GM21786 (cell line): ENCODE measurements around the gene SIRT2.
"Not testable (repeated sequence)": the region's sequence is repeated elsewhere in the genome, so short reads cannot be mapped to it uniquely, and the experiment has no call there.

Source experiments
- ATAC-seq: cut with Tn5 transposase; IDR thresholded peaks from one replicate; pipeline ENCODE4 v1.9.1; 2021; ENCODE audit not compliant: unreplicated experiment

SIRT2 gene

DNA sequence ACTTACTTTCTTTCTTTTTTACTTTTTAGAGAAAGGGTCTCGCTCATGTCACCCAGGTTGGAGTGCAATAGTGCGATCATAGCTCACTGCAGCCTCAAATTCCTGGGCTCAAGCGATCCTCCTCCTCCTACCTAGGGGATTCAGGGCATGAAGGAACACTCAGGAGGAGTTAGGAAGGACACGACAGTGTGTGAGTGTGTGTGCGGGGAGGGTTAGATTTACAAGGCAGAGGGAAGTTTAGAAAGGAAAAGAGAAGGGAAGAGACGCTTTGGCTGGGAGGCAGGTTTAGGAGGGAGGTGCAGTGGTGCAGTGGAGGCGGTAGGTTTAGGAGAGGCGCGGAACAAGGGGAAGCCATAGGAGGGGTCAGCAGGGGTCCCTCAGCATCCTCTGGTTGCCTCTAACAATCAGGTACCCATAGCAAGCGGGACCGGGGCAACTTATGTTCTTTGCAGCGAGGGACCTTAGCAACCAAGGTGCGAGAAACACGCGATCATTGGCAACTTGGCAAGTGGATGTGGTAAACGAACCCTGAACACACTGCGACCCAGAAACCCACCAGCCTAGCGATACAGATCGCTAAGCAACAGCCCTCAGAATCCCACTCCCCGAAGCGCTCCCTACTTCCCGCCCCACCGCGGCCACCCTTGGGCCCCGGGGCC is 501 bp downstream of the SIRT2 start:
- peak; percentile 2 for ATAC-seq

DNA sequence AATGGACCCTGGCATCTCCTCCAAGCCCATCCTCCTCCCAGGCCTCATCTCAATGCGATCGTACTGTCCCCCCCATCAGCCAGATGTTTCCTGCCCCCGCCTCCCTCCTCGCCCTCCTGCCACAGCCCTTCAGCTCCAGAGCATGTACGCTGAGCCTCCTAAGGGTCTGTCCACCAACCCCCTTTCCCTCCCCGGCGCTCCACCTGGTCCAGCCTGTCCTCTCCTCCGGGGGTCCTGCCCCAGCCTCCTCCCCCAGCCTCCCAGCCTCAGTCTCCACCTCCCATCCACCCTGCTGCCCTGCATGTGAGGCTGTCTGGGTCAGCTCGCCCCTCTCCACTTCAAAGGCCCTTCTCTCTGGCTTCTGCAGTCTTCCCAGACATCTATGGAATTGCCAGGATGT is 4.5 kb downstream of the SIRT2 start:
- ATAC-seq = no peak

DNA sequence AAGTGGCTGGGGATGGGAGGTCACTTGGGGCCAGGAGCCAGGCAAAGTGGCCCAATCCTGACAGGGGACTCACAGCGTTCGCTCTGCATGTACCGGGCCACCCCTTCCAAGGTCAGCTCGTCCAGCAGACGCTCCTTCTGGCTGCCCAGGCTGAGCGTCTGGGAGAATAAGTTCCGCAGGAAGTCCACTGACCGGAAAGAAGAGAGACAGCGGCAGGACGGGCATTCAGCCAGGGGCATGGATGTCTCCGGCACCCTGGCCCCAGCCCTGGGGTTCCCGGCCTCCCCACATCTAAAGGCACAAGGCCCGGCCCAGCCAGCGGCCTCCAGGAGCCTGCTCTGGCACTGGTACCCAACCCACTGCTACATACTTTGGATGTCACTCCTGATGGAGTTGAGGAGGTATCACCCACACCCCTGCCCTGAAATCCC is 6.1 kb downstream of the SIRT2 start:
- no peak for ATAC-seq

DNA sequence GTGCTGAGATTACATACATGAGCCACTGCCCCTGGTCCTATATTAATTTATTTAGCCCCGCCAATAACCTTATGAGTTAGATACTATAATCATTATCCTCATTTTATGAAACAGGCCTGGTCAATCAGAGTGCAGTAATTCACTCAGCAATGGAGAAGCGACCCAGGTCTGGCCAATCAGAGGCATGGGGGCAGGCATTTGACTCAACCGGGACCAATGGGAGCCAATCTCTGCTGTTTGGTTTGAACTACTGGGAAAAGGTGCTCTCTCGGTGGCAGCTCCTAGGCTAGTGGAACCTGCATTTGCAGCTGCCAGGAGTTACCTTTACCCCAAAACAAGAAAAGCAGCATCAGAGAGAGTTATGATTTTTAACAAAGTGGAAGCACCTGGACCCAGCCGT is 6.6 kb downstream of the SIRT2 start:
- ATAC-seq = no peak

DNA sequence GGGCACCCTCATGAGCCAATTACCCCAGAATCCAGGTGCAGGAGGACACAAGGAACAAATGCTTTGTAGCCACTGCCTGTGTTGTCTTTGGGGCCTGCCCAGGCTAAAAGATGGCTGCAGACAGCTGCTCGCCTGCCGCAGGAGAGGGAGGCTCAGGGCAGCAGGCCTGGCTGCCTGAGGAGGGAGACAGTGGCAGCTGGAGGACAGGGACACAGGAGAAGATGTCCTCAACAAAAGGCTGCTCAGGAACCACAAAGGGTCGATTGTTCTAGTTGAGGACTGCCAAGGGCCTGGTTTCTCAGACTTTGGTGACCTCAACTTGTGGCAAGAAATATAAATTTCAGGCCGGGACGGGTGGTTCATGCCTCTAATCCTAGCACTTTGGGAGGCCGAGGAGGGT is 7.6 kb downstream of the SIRT2 start:
- ATAC-seq = no peak

DNA sequence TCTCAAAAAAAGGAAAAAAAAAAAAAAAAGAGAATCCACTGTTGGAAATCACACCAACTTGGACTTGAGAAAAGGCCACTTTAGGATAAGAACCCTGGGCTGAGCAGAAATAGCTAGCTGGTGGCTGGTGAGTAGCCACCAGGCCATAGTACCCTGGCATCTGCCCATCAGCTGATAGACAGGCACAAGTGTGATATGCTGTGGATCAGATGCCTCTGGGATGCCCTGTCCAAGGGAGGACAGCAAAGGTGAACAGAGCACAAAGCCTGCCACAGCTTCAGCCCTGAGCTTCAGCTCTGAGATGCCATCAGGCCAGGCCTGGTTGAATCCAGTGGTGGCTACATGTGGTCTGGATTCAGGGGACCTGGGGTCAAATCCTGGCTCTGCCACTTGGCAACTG is 8.7 kb downstream of the SIRT2 start:
- ATAC-seq = no peak

DNA sequence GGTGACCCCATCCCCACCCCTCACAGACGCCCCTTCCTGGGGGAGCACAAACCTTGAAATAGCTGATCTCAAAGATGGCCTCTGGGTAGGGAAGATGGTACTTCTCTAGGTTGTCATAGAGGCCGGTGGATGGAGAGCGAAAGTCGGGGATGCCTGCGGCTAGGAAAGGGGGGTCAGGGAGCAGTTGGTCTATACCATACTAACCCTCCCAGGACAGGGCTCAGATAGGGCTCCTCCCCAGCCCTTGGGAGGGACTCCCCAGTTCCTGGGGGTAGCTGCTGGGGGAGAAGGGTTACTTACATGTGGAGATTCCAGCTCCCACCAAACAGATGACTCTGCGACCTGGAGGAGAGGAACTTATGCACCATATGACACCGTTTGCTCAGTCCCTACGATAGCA is 9.6 kb downstream of the SIRT2 start:
- no peak for ATAC-seq

DNA sequence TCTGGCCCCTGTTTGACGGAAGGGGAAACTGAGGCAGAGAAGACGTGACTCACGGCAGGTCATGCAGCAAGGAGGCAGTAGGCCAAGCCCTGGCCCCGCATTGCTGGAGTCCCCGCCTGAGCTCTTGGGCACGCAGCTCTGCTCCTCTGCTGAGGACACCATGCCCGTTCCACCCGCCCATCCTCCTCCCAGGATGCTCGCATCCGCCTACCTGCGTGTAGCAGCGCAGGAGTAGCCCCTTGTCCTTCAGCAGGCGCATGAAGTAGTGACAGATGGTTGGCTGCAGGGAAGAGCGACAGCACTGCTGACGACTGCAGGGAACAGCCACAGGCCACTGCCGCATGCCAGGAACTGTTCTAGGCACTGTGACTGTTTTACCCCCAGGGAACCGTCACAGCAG is 10.5 kb downstream of the SIRT2 start:
- ATAC-seq = no peak

DNA sequence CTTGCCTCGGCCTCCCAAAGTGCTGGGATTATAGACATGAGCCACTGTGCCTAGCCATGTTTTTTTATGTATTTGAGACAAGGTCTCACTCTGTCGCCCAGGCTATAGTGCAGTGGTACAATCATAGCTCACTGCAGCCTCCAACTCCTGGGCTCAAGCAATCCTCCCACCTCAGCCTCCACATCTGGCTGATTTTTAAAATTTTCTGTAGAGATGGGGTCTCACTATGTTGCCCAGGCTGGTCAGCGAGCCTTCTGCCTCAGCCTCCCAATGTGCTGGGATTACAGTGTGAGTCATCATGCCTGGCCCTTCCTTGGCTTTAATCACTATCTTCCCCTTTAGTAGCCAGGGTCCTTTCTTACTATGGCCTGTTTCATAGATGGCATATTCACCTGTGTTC is 14.7 kb downstream of the SIRT2 start:
- ATAC-seq = not testable (repeated sequence)

DNA sequence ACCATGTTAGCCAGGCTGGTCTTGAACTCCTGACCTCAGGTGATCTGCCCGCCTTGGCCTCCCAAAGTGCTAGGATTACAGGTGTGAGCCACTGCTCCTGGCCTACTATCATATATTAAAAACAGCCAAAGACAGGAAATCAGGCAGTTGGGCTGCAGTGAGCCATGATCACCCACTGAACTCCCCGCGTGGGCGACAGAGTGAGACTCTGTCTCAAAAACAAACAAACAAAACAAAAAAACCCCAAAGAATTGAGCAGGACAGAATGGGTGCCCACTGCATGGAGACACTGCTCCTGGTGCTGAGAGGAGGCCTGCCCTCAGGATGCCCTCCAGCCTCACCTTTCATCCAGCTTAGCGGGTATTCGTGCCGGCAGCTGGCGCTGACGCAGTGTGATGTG is 16.1 kb downstream of the SIRT2 start:
- ATAC-seq = no peak

DNA sequence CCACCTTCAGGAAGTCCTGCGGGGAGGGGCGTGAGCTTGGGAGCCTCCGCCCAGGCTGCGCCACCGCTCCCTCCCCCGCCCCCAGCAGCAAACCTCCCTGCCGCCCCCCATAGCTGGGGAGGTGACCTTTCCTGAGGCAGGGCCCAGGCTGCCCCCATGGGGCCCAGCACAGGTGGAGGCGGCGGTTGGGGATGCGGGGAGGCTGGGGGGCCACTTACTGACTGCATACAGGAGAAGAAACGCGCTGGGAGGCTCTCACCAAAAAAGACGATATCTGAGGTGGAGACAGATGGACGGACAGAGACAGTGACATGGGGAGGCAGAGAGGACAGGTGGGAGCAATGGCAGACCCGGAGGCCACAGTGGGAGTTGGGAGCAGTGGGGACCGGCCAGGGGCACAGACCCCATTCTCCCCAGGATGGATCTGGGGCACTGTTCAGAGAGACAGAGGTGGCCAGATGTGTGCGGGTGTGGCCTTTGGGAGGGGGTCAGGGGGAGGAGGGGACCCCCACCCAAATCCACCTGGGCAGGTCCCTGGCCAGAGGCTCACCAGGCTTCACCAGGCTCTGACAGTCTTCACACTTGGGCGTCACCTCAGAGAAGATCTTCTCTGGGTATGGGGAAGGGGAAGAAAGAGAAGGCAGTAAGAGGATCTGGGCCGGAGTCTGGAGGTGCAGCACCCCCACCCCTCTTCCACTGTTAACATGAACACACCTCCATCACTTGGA is 18.4 kb downstream of the SIRT2 start:
- no peak for ATAC-seq

DNA sequence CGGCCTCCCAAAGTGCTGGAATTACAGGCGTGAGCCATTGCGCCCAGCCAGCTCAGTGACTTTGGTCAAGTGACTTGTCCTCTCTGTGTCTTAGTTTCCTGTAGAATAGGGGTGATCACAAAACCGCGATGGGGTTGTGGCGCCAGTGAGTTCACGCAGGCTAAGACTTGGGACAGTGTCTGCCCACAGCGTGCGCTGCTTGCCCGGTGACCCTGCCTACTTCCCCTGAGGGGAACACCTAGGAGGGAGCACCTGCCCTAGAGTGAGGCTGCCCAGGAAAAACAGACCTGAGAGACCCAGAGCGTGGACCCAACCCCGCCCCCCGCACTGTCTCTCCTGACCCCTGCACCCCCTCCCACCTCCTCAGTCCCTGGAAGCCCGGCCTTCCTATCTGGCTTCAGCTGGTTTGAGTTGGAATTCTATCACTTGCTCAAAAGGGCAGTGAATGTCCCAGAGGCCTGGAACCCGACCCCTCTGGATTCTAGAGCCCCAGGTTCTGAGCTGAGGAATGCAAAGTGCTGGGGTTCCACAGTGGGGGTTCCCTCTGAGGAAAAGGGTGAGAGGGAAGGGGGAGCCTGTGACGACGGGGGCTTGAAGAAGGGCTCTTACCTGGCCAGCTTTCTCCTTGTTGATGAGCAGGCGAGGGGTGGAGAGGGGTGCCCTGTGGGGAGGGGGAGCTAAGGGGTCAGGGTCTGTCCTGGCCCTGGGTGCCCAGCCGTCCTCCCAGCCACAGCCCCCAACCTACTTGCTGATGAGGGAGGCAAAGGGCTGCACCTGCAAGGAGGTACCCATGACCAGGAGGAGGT is 19.1 kb downstream of the SIRT2 start:
- ATAC-seq = no peak

DNA sequence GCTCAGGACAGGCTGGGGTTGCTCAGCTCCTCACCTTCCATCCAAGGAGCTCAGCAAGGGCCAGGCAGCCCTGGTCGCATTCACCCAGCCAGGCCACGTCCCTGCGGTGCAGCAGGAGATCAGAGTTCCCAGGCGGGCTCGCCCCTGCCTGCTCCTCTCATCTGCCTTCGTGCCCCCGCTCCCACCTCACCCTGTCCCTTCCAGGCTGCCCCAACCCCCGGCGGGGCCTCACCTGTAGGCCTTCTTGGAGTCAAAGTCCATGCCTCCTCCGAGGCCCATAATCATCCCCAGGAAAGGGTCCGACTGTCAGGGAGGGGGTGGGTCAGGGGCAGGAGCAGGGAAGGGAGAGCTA is 20.0 kb downstream of the SIRT2 start:
- ATAC-seq = no peak

DNA sequence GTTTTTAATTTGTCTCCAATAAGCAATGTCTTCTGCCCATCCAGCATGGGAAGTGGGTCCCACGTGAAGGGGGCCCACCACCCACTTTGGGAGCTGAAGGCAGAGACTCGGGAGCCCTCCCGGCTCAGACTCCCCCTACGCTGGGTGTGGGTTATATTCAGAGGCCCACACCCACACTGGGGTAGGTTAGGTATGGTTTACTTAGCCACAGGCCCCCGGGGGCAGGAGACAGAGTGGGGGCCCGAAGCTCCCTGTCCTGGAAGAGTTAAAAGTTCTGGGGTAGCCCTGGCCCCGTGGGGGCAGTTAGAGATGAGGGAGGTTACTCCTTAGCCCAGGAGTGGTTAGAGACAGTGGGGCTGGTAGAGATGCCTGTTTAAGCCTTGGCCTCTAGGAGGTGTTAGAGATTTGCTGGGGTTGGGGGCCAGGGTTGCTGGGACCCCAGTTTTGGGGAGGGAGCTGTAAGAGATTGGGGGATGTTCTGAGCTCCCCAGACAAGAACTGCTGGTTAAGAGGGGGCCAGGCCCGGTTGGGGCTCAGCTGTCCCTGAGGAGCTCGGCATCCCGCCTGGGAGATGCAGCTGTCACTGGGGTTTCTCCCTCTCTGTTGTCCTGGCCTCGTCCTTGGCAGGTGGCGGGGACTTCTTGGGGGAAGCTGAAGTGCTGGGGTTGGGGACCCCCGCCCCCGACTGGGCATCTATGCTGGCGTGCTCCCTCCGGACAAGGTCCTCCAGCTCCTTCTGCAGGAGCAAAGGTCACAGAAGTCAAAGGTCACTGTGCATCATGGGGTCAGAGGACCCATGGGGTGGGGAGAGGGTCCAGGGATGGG is 20.6 kb downstream of the SIRT2 start:
- ATAC-seq = no peak

DNA sequence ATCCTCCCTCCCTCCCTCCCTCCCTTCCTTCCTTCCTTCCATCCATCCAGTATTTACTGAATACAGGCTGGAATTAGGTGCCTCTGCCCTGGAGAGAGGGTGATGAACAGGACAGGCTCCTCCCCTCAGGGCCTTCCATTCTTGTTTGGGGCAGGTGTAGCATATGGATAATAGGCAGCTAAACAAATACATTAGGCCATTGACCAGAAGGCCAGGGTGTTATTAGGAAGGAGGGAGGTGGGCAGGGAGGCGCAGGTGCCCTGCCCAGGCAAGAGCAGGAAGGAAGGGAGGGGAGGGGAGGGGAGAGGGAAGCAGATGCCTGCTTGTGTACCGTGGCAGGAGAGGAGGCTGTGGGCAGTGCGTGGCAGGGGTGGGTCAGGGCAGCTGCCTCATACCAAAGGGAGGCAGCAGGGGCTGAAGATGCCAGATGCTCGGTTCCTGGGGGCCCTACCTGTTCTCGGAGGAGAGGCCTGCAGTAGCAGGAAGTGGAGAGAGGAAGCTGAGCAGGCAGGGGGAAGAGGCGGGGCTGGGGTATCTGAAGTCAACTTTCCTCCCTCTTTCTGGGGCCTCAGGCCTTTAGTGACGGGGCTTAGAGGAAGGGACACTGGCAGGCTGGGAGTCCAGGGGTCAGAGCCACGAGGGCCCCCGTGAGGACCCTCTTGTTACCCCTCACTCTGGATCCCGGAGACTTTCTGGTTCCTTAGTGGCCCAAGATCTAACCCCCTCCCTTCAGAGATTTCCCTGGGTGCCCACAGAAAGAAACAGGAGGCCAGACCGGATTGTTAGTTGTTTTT is 21.4 kb downstream of the SIRT2 start, which contains the start of gene RINL:
Gene RINL, minus strand, starts transcription at position 495 of the 794 bp plus-strand sequence. CDS start 1,533 bp downstream, outside the sequence.
- ATAC-seq = no peak

DNA sequence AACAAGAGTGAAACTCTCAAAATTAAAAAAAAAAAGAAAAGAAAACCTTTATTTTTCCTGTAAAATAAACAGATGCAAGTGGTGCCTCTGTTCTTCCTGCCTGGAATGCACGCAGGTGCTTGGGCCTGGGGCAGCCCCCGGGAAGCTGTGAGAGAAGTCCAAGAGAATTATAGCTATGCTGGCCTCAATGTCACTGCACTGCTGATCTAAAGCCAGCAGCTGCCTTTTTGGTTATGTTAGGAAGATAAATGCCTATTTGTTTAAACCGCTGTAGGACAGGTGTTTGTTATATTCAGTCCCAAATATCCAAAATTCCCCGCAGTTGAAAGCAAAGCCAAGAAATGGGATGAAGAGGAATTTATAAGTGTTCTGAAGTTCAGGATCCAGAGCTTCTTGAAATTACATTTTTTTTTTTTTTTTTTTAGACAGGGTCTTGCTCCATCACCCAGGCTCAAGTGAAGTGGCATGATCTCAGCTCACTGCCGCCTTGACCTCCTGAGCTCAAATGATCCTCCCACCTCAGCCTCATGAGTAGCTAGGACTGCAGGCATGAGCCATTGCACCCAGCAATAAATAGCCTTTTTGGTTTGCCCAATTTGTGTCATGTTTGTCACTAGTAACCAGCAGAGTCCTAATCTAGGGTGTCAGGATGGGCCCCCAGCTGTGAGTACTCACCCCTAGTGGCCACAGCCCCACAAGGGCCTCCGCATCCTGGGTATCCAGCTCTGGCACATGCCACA is 23.6 kb downstream of the SIRT2 start:
- ATAC-seq = no peak

DNA sequence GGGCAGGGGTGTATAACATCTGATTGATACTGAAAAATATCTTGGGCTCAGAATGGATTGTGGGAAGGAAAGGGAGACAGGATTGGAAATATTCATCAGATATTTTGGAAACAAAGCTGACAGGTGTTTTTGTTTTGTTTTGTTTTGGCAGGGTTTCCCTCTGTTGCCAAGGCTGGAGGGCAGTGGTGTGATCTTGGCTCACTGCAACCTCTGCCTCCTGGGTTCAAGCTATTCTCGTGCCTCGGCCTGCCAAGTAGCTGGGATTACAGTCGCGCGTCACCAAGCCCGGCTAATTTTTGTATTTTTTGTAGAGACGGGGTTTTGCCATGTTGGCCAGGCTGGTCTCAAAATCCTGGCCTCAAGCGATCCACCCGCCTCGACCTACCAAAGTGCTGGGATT is 26.0 kb downstream of the SIRT2 start:
- not testable (repeated sequence) for ATAC-seq

DNA sequence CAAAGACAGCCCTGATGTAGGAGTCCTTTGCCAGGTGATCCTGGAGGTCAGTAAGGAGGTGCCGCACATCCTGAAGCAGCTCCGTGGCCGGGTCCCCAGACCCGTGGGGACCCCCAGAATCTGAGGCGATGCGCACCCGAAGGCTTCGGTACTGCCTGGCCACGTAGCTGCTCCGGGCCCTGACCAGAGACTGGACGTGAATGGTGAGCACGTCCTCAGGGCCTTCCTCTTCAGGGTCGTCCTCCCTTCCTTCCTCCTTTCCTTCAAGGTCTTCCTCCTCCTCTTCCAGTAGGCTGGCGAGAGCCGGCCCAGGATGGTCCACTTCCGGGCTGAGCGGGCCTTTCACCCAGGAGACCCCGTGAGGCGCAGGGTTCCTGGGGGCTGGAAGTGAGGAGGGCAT is 28.8 kb downstream of the SIRT2 start:
- ATAC-seq = no peak

DNA sequence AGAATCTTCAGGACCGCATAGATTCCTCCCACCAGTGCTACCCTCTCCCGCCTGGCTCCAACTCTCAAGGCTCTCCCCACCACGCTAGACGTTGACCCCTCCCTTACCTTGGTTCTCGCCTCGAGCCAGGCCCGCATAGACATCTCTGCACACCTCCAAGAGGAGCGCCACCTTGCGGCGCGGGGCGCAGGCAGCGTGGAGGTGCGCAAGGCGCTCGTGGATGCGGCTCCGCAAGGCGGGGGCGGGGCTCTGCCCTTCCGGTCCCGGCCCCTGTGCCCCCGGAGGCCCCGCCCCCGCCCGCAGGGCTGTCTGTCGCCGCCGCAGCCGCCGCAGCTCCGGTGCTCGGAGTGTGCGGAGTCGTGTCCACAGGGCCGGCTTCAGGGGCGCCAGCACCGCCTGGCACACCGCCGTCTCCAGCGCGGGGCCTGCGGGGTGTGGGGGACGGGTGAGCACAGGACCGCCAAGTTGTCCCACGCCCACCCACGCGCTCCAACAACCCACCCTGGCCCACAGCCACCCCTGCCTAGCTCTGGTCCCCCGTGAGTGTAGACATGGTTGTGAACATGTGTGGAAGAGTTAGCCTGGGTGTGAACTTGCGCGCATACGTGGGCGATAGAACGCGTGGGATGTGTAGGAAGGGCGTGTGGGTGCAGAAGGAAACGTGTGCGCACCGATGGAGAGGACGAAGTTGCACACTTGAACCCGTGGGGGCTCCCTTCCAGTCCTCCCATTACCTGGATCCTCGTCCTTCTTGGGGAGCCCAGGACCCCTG is 29.4 kb downstream of the SIRT2 start:
- ATAC-seq = no peak
